ENCODE data around the gene GAK. TPM values are rescaled to one million over a fixed set of nuclear protein-coding genes. Genes with fewer than 3 reads are reported as not detected.

Gene GAK
- total RNA-seq, 1 donor from 2014 or later = 86.9 TPM

DNA sequence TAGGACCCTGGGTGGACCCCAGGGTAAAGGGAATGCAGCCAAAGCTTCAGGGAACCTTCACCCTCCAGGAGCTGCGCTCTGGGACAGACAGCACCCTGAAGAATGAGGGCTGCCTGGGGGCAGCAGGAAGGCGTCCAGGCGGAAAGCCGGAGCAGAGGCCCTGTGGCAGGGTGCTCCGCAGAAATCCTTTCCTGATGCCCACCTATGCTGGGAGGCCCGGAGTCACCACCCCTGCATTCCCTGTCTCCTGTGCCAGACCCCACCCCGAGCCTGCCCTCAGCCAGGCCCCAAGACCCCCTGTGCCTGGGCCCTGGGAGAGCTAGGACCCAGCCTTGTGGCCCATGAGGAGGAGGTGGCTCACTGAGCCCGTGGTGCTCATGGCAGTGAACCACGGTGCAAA lies 42.6 kb upstream of the GAK start:
- H3K36me3 ChIP-seq (ENCODE audit: insufficient read depth, low read length) = no peaks in the 10 kb centered on the region
- H3K9ac ChIP-seq (ENCODE audit: low read length) = no peak overlapping the region
- no peaks in the 10 kb centered on the region for H3K9me3 ChIP-seq (ENCODE audit: insufficient read depth, low read depth, low read length)
- FAIRE-seq (no peak), DNase-seq (ENCODE audit: low read depth) (no peak)
- Mint-ChIP-seq H3K27me3 (ENCODE audit: low read depth, unreplicated experiment) (no peaks in the 10 kb centered on the region), H3K36me3 (ENCODE audit: low read depth, unreplicated experiment) (peaks cover 3% of the 10 kb centered on the region), H3K4me3 (ENCODE audit: unreplicated experiment) (no peak overlapping the region), H3K27ac (ENCODE audit: unreplicated experiment) (no peak overlapping the region), H3K9me3 (ENCODE audit: unreplicated experiment) (no peaks in the 10 kb centered on the region), H3K4me1 (ENCODE audit: low read depth, unreplicated experiment) (peaks cover 5% of the 10 kb centered on the region)
- H3K4me2 ChIP-seq (ENCODE audit: low read length) = no peak overlapping the region
- peaks cover 10% of the 10 kb centered on the region for H3K4me1 ChIP-seq (ENCODE audit: insufficient read depth, low read length)
- H3K4me3 ChIP-seq (ENCODE audit: insufficient read depth, low read depth, low read length) = no peak overlapping the region
- peaks cover 7% of the 10 kb centered on the region for H3K79me2 ChIP-seq (ENCODE audit: insufficient read depth, low read length)
- H3K27me3 ChIP-seq (ENCODE audit: insufficient read depth, low read length) = no peaks in the 10 kb centered on the region
- peaks cover 25% of the 10 kb centered on the region for H4K20me1 ChIP-seq (ENCODE audit: insufficient read depth, low read length)
- H2AFZ ChIP-seq (ENCODE audit: low read depth, low read length) = no peak overlapping the region
- no peak overlapping the region for H3K27ac ChIP-seq (ENCODE audit: low read depth, low read length)
- no peak for TF ChIP-seq EZH2 (IDR thresholded peaks at IDR 0.05; ENCODE audit: insufficient read depth, low read length)
- TF ChIP-seq, protein P1, sequence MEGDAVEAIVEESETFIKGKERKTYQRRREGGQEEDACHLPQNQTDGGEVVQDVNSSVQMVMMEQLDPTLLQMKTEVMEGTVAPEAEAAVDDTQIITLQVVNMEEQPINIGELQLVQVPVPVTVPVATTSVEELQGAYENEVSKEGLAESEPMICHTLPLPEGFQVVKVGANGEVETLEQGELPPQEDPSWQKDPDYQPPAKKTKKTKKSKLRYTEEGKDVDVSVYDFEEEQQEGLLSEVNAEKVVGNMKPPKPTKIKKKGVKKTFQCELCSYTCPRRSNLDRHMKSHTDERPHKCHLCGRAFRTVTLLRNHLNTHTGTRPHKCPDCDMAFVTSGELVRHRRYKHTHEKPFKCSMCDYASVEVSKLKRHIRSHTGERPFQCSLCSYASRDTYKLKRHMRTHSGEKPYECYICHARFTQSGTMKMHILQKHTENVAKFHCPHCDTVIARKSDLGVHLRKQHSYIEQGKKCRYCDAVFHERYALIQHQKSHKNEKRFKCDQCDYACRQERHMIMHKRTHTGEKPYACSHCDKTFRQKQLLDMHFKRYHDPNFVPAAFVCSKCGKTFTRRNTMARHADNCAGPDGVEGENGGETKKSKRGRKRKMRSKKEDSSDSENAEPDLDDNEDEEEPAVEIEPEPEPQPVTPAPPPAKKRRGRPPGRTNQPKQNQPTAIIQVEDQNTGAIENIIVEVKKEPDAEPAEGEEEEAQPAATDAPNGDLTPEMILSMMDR (IDR thresholded peaks at IDR 0.05; ENCODE audit: insufficient read depth, low read depth, low read length) = no peak

DNA sequence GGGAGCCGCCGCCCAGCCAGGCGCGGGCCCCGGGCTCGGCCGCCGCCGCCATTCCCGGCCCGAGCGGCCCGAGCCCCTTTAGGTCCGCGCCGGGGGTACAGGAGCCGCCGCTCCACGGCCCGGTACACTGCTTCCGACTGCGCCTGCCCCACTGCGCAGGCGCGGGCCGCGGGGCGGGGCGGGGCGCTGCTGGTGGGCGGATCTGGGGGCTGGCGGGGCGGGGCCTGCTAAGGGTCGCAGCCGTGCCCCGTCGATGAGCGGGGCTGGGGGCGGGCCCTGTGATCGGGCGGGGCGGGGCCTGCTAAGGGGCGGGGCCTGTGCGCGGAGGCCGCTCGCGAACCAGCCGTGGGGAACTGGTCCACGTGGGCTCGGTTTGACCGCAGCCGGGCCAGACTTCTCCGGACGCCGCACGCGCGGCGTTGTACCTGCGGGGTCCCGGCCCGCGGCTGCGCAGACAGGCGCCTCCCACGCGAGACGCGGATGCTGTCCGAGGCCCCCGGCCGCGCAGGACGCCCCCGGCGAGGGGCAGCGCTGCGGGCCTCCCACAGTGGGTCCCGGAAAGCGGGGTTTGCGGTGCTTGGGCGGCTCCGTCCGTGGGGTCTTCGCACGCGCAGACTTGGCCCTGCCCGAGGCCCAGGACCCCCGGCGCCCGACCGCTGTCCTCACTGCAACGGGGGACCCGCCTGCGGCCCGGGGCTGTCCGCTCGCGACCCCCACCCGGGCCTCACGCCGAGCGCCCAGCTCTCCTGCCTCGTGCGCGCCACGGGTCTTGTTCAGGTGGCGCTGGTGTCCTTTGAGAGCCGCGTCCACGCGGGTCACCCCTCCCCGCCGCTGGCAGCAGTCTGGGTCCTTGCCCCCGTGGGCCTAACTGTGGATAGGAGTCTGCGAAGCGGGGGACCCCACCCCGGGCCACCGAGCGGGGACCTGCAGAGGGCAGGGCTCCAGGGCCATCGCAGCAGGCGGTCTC lies 41.6 kb upstream of the GAK start, which contains the start of gene DGKQ:
DGKQ (minus strand) TSS at position 139 of the 967 bp plus-strand sequence; CDS start at position 52, 87 bp downstream.
- H3K4me1 ChIP-seq (ENCODE audit: insufficient read depth, low read length) = peaks cover 10% of the 10 kb centered on the region
- H3K4me3 ChIP-seq (ENCODE audit: insufficient read depth, low read depth, low read length) = peak within 1 kb of the TSS; percentile 68
- H3K27me3 ChIP-seq (ENCODE audit: insufficient read depth, low read length) = no peaks in the 10 kb centered on the region
- H3K4me2 ChIP-seq (ENCODE audit: low read length) = peak within 1 kb of the TSS; percentile 94
- H3K27ac ChIP-seq (ENCODE audit: low read depth, low read length) = no peak within 1 kb of the TSS
- H4K20me1 ChIP-seq (ENCODE audit: insufficient read depth, low read length) = peaks cover 31% of the 10 kb centered on the region
- H3K9me3 ChIP-seq (ENCODE audit: insufficient read depth, low read depth, low read length) = no peaks in the 10 kb centered on the region
- no peaks in the 10 kb centered on the region for H3K36me3 ChIP-seq (ENCODE audit: insufficient read depth, low read length)
- H3K9ac ChIP-seq (ENCODE audit: low read length) = peak within 1 kb of the TSS; percentile 76
- TF ChIP-seq EZH2 (IDR thresholded peaks at IDR 0.05; ENCODE audit: insufficient read depth, low read length) = no peak
- TF ChIP-seq, protein P1 (IDR thresholded peaks at IDR 0.05; ENCODE audit: insufficient read depth, low read depth, low read length) = no peak
- H3K27me3 Mint-ChIP-seq (ENCODE audit: low read depth, unreplicated experiment) = no peaks in the 10 kb centered on the region
- H2AFZ ChIP-seq (ENCODE audit: low read depth, low read length) = peak within 1 kb of the TSS; percentile 78
- peaks cover 7% of the 10 kb centered on the region for H3K79me2 ChIP-seq (ENCODE audit: insufficient read depth, low read length)
- H3K27ac Mint-ChIP-seq (ENCODE audit: unreplicated experiment) = no peak within 1 kb of the TSS
- peaks cover 5% of the 10 kb centered on the region for H3K36me3 Mint-ChIP-seq (ENCODE audit: low read depth, unreplicated experiment)
- DNase-seq (ENCODE audit: low read depth) (peak; percentile 39), FAIRE-seq (no peak)
- H3K9me3 Mint-ChIP-seq (ENCODE audit: unreplicated experiment) = no peaks in the 10 kb centered on the region
- H3K4me3 Mint-ChIP-seq (ENCODE audit: unreplicated experiment) = peak within 1 kb of the TSS; percentile 69
- no peaks in the 10 kb centered on the region for H3K4me1 Mint-ChIP-seq (ENCODE audit: low read depth, unreplicated experiment)

All from astrocyte (in vitro differentiated cells and primary cell).